HG02642 (cell line): Measurements from ENCODE around the gene ITM2B.

ENCODE experiments used
- ATAC-seq: cut with Tn5 transposase; IDR thresholded peaks from one replicate; pipeline ENCODE4 v1.9.1; 2021; ENCODE audit warnings: mild to moderate bottlenecking; ENCODE audit not compliant: unreplicated experiment, poor library complexity

The ITM2B gene

DNA sequence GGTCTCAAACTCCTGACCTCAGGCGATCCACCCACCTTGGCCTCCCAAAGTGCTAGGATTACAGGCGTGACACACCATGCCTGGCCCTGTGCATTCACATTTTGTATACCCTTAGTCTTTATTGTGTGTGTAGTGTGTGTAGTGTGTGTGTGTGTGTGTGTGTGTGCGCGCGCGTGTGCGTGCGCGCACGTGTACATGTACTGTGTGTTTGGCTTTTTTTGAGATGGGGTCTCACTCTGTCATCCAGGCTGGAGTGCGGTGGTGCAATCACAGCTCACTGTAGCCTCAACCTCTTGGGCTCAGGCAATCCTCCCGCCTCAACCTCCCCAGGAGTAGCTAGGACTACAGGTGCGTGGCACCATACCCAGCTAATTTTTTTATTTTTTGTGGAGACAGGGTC lies 22.1 kb downstream of the ITM2B start:
- no peak for ATAC-seq

DNA sequence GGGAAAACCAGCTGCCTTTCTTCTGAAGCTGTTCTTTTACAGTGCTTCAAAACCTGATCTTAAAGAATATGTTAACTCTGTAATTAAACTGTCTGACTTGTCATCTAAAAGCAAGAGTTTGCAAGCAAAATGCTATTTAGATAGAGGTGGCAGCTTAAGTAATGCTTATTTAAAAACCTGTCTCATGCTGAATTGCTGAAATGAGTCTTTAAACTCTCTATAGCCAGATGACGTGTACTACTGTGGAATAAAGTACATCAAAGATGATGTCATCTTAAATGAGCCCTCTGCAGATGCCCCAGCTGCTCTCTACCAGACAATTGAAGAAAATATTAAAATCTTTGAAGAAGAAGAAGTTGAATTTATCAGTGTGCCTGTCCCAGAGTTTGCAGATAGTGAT lies 22.9 kb downstream of the ITM2B start:
- no peak for ATAC-seq

DNA sequence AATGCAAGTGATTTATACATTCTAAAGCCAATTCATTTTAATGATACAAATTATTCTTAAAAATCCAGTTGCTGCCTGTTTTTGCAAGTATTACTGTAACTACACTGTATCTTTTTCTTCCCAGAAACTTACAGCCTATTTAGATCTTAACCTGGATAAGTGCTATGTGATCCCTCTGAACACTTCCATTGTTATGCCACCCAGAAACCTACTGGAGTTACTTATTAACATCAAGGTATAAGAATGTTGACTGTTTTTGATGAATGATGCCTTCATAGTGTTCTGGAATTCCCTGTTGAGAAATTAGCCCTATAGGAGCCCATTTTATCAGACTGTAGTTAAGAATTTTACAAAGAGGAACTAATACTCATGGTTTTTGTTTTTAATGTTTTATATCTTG lies 25.0 kb downstream of the ITM2B start:
- ATAC-seq: no peak

- ATAC-seq: no peak
Observed at GRCh38 chr13:48258430-48258829, 25.4 kb downstream of the ITM2B start.

DNA sequence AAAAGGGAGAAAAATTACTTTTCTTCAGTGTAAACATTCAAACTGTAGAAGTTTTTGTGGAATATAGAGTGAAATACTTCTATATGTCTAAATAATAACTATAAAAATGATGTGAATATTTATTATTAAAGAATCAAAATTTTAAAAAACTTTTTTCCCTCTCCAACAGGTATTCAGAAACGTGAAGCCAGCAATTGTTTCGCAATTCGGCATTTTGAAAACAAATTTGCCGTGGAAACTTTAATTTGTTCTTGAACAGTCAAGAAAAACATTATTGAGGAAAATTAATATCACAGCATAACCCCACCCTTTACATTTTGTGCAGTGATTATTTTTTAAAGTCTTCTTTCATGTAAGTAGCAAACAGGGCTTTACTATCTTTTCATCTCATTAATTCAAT lies 28.0 kb downstream of the ITM2B start:
- no peak for ATAC-seq

- ATAC-seq: no peak
Observed at GRCh38 chr13:48263196-48263595, 30.2 kb downstream of the ITM2B start.

DNA sequence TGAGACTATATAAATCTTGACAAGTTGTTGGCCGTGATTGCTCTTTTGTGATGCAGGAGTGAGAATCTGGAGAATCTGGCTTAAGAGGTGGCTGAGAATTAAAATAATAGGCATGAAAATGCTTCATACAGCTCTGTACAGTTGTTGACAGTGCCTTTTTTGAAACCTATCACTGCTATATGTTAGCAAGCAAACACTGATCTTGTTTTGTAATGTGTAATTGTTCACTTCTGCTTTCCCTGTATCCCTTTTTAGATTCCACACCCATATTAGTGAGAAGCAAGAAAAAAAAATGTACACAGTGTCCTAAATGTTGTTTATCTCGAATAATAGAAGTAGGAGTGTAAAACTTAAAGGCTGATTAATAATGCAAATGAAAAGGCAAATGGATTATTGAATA lies 31.1 kb downstream of the ITM2B start:
- no peak for ATAC-seq

DNA sequence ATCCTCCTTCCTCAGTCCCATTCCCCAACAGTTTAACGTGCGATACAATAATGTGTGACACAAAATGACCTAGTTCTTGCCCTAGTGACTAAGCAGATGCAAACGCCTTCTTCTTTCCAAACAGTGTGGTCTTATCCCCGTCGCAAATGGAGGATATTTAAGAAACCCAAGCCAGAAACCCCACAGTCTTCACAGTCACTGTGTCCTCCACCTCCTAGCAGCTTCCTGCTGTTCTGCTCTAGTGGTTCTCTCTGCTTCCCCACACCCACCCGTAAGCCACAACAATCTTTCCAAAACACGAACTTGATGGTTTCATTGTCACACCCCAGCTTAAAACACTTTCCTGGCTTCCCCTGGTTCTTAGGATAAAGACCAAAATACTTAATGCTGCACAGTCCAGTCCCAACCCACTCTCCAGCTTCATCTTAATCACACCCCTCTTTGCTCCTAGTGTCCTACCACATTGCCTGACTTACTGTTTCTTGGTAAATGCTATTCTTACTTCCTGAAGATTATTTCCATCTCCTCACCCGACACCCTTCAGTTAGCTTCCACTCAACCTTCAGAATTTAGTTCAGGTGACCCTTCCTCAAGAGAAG lies 32.3 kb downstream of the ITM2B start:
- ATAC-seq: no peak

DNA sequence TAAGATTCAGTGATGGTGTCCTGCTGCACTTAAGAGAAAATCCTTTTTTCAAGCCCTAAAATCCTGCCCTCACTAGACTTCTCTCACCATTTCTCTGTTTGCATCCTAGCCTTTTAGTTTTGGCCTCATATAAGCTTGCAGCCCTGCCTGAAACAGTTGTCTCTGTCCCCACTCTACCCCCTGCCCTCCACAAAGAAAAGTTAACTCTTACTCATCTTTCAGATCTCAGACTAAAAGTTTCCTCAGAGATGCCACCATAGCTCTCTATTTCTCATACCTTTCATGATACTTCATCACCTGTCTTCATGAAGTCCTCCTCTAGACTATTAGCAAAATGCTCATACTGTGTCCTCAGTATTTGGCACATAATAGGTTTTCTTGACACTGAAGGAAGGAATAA lies 33.1 kb downstream of the ITM2B start:
- ATAC-seq: no peak

GRCh38 chr13:48266701-48267639 lies 34.0 kb downstream of the ITM2B start:
- ATAC-seq: no peak

DNA sequence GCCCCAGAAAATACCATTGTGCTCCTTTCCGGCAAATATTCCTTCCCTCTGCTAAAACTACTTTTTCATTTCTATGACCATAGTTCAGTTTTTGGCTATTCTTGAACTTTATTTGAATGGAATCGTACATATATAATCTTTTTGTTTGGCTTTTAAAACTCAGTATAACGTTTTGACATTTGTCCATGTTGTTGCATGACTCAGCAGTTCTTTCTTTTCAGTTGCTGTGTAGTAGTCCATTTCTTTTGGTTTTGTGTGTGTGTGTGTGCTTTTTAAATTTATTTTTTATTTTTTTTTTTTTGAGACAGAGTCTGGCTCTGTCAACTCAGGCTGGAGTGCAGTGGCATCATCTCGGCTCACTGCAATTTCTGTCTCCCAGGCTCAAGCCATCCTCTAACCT lies 35.0 kb downstream of the ITM2B start:
- ATAC-seq: no peak

- no peak for ATAC-seq
Observed at GRCh38 chr13:48273346-48273745, 40.3 kb downstream of the ITM2B start.

DNA sequence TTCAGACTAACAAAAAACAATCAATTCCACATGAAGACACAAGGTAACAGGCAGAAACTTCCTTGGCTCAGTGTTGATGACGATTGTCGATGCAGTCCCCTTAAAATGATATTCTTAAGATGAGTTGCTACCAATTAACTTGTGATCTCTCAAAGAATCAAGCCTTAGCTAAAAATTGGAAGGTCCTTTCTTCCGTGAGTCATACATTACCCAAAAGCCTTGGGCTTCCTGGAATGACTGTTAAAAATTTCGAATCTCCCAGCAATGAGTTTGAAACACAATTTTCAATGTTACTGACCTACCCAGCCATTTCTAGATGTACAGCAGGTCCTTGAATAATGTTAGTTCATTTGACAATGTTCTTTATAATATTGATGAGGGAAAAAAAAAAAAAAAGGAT lies 42.5 kb downstream of the ITM2B start:
- ATAC-seq: no peak

DNA sequence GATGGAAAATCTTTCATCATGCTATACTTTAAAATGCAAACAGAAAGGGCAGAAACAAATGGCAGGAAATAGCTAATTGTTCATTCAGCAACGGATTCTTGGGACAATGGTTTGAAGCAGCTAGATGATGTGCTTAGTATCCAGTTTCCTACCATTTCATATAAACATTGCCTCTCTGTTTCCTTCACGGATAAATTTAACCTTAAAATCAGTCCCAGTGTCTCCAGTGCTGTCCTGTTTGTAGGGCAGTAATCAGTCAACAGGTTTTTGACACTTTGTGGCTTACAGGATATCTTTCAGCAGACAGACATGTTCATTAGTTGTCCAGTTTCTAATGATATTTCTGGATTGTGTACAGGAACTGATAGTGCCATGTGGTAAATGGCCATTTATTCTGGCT lies 45.8 kb downstream of the ITM2B start:
- no peak for ATAC-seq

- no peak for ATAC-seq
Observed at GRCh38 chr13:48281556-48281955, 48.5 kb downstream of the ITM2B start.

DNA sequence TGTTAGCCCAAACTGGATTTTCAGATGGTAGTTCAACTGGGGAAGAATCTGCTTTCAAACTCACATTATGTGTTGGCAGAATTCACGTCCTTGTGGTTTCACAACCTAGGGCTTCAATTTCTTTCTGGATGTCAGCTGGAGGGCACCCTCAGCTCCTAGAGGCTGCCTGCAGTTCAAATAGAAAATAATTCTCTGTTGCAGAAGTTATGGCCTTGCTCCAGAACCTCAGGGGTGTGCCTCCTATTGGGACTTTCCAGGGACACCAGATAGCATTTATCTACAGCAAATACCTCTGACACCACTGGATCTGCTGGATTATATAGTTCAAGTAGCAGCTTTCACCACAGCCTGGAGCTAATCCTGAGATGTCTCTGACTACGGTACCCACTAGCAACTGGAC lies 58.7 kb downstream of the ITM2B start:
- ATAC-seq: no peak

GRCh38 chr13:48292650-48293049 lies 59.6 kb downstream of the ITM2B start:
- no peak for ATAC-seq

DNA sequence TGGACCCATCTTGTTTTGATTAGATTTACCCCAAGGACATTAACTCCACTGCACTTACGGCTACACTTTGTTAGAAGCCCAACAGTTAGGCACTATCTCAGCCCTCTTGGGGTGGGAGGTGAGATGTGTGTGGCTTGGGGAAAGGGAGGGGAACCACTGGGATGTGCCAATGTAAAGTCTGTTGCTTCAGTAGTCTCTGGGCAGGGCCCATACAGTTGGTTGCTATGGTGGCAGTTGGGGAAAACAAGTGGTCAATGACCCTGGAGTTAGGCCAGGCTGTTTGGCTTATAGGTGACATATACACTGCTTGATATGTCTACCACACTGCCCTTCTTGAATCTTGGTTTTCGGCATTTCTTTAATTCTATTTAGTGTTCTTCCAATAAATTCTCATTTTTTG lies 61.6 kb downstream of the ITM2B start:
- ATAC-seq: no peak

GRCh38 chr13:48295271-48295670 lies 62.3 kb downstream of the ITM2B start:
- ATAC-seq: no peak

DNA sequence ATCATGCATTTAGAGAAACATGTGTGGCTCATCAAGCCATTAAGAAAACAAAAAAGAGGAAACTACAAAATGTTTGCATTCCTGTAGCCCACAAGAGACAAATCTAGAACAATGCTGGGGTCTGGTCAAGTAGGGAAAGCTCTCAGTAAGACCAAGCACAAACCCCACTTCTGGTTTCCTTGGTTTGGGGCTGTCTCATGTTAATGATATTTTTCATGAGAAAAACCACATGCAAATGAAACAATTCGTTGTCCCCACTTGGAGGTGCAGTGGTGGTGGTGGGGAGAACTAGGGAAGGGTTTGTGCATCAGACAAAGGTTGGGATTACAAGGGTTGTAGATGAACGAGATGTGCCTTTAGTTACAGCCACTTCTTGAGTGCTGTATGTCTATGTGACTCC lies 63.5 kb downstream of the ITM2B start:
- peak; percentile 51 for ATAC-seq

GRCh38 chr13:48297131-48297786 lies 64.3 kb downstream of the ITM2B start:
- ATAC-seq: no peak
